Measurements from ENCODE around the gene EID2. TPM values are rescaled to one million over a fixed set of nuclear protein-coding genes. Genes with fewer than 3 reads are reported as not detected.

Gene EID2
- total RNA-seq, 1 donor from 2014 or later: 11.8 TPM

DNA sequence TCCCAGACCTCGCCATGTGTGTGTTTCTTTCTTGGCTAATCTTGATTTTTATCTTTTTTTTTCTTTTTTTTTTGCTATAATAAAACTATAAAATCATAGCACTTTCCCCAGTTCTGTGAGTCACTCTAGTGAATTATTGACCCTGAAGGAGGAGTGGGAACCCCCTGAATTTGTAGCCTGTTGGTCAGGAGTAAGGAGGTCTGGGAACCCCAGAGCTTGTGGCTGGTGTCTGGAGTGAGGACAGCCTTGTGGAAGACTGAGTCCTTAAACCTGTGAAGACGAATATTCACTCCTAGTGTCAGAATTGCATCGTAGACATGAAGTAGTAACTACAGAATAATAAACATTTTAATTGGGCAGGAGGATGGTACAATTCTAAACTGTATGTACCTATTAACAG, 14.8 kb downstream of the EID2 start:
- Histone ChIP-seq H3K4me1 (no peaks in the 10 kb centered on the region), H3K9me3 (no peaks in the 10 kb centered on the region), H3K27ac (no peak overlapping the region), H3K27me3 (no peaks in the 10 kb centered on the region), H3K4me3 (no peak overlapping the region), H3K36me3 (peaks cover 0 to 4% of the 10 kb centered on the region in 2 donors)
- DNase-seq (ENCODE audit: low spot score in 2 of 2): no peak
- intact Hi-C loops (cut with DNase I): no loop called here
- TF ChIP-seq, protein P1, sequence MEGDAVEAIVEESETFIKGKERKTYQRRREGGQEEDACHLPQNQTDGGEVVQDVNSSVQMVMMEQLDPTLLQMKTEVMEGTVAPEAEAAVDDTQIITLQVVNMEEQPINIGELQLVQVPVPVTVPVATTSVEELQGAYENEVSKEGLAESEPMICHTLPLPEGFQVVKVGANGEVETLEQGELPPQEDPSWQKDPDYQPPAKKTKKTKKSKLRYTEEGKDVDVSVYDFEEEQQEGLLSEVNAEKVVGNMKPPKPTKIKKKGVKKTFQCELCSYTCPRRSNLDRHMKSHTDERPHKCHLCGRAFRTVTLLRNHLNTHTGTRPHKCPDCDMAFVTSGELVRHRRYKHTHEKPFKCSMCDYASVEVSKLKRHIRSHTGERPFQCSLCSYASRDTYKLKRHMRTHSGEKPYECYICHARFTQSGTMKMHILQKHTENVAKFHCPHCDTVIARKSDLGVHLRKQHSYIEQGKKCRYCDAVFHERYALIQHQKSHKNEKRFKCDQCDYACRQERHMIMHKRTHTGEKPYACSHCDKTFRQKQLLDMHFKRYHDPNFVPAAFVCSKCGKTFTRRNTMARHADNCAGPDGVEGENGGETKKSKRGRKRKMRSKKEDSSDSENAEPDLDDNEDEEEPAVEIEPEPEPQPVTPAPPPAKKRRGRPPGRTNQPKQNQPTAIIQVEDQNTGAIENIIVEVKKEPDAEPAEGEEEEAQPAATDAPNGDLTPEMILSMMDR (IDR thresholded peaks at IDR 0.05): no peak

DNA sequence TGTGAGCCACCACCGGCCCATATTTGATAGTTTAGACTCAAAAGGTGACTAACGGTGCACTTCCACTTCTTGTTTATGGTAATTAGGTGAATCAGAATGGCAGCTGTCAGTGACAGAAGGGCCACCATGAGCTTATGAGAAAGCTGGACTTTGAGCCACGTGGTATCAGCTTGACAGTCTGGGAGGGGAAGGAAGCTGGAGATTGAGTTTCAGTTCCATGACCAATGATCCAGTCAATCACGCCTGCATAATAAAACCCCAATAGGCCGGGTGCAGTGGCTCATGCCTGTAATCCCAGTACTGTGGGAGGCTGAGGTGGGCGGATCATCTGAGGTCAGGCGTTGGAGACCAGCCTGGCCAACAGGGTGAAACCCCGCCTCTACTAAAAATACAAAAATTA, 15.5 kb downstream of the EID2 start:
- Histone ChIP-seq H3K36me3 (peaks cover 0 to 4% of the 10 kb centered on the region in 2 donors), H3K27ac (no peak overlapping the region), H3K4me3 (no peak overlapping the region), H3K9me3 (no peaks in the 10 kb centered on the region), H3K27me3 (no peaks in the 10 kb centered on the region), H3K4me1 (no peaks in the 10 kb centered on the region)
- no peak for DNase-seq (ENCODE audit: low spot score in 2 of 2)
- intact Hi-C loops (cut with DNase I): no loop called here
- TF ChIP-seq, protein P1 (IDR thresholded peaks at IDR 0.05): no peak

DNA sequence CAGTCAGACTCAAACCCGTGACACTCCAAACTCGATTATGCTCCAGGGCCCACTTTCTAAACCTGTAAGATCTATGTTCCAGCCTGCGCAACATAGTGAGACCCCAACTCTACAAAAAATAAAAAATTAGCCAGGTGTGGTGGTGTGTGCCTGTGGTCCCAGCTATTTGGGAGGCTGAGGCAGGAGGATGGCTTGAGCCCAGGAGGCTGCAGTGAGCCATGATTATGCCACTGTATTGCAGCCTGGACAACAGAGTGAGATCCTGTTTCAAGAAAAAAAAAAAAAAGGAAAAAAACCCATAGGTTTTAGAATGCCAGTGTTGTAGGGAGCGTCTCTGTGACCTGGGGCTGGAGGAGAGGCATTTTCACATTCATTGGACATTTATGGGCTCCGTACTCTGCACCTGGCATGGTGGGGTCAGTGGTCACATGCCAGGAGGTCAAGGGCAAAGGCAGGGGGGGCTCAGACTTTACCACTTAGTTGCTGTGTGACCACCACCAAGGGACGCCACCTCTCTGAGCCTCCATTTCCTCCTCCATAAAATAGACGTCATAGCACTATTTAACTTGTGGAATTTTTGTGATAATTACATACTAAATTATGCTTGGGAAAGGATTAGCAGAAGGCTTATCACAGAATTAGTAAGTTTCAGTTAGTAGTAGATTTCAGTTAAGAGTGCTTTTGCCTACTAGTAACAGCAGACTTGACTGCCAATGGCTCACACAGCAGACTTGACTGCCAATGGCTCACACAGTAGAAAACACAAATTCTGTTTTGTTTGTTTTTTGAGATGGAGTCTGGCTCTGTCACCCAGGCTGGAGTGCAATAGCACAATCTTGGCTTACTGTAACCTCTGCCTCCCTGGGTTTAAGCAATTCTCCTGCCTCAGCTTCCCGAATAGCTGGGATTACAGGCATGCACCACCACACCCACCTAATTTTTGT, 19.1 kb downstream of the EID2 start:
- DNase-seq (ENCODE audit: low spot score in 2 of 2): no peak
- H3K27ac ChIP-seq: no peak overlapping the region

DNA sequence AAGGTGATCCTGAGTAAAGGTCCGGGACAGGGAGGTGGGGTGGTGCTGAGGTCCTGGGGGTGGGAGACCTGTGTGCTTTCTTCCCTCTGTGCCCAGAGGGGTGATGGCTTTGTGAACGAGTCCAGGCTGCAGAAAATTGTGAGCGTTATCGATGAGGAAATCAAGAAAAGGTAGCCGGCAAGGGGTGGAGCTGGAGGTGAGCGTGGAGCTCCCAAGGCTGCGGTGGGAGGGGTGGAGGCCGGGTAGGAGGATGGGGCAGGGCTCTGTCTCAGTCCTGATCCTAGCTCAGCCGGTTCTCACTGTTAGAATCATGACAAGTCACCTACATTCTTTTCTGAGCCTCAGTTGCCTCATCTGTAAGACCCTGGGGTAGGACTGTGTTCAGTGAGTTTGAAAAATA, 21.0 kb downstream of the EID2 start:
- no peaks in the 10 kb centered on the region for H3K36me3 ChIP-seq

More for the DNA sequence above, 19.1 kb downstream of the EID2 start:
- no peaks in the 10 kb centered on the region for H3K4me1 ChIP-seq
- intact Hi-C loops (cut with DNase I): no loop called here
- H3K9me3 ChIP-seq: no peaks in the 10 kb centered on the region
- peaks cover 3% of the 10 kb centered on the region for H3K27me3 ChIP-seq
- H3K4me3 ChIP-seq: no peak overlapping the region
- TF ChIP-seq, protein P1 (IDR thresholded peaks at IDR 0.05): no peak
- H3K36me3 ChIP-seq: peaks cover 0 to 4% of the 10 kb centered on the region in 2 donors

DNA sequence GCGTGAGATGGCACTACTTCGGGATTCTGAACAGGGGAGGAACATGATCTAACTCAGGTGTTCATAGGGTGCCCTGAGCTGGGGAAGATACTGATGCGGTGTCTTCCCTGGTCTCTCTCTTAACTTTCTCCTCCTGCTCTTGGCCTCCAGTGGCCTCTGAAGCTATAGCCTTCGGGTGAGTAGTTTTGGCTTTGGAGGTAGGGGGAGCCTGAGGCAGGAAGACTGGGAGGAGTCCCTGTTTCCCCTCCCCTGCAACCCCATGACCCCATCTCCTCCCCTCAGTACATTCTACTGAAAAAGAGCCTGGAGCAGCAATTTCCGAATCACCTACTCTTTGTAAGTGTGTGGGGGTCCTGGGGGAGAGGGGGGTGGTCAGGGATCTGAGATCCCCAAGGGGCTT, 21.5 kb downstream of the EID2 start:
- DNase-seq (ENCODE audit: low spot score in 2 of 2): no peak
- Histone ChIP-seq H3K4me1 (peaks cover 5 to 10% of the 10 kb centered on the region in 2 donors), H3K27ac (no peak overlapping the region), H3K36me3 (no peaks in the 10 kb centered on the region), H3K9me3 (no peaks in the 10 kb centered on the region), H3K4me3 (no peak overlapping the region), H3K27me3 (peaks cover 16% of the 10 kb centered on the region)
- intact Hi-C loops (cut with DNase I): no loop called here
- TF ChIP-seq, protein P1 (IDR thresholded peaks at IDR 0.05): no peak

More for the DNA sequence above, 21.0 kb downstream of the EID2 start:
- no peak overlapping the region for H3K27ac ChIP-seq
- H3K27me3 ChIP-seq: peaks cover 16% of the 10 kb centered on the region
- intact Hi-C loops (cut with DNase I): no loop called here
- no peak for DNase-seq (ENCODE audit: low spot score in 2 of 2)
- H3K4me3 ChIP-seq: no peak overlapping the region
- H3K9me3 ChIP-seq: no peaks in the 10 kb centered on the region
- TF ChIP-seq, protein P1 (IDR thresholded peaks at IDR 0.05): no peak
- H3K4me1 ChIP-seq: peaks cover 5 to 10% of the 10 kb centered on the region in 2 donors
